NB4 (cell line): Measurements from ENCODE around the gene CCNDBP1.

Source experiments
- DNase-seq: peaks from one replicate; pipeline ENCODE4 v3.0.0; 2010; ENCODE audit warnings: low read depth
- H3K4me3 ChIP-seq: one replicate; pipeline ENCODE4 v1.5.1; 2011; ENCODE audit warnings: mild to moderate bottlenecking, low read depth, low read length, moderate library complexity
- MYC ChIP-seq: IDR thresholded peaks from 2 replicates; pipeline ENCODE4 v1.6.1; 2011; ENCODE audit warnings: low read depth, low read length
- POLR2A ChIP-seq: IDR thresholded peaks from 2 replicates; pipeline ENCODE4 v1.6.1; 2011; ENCODE audit warnings: mild to moderate bottlenecking; ENCODE audit not compliant: insufficient read length; ENCODE audit errors: extremely low read depth
- TF ChIP-seq, protein P1 (sequence below): IDR thresholded peaks from one replicate; pipeline ENCODE4 v1.5.1; 2012; ENCODE audit warnings: low read depth, low read length
- TF ChIP-seq, protein P2 (sequence below): IDR thresholded peaks from 2 replicates; pipeline ENCODE4 v1.6.1; 2011; ENCODE audit warnings: low read depth, low read length

CCNDBP1 gene, protein sequence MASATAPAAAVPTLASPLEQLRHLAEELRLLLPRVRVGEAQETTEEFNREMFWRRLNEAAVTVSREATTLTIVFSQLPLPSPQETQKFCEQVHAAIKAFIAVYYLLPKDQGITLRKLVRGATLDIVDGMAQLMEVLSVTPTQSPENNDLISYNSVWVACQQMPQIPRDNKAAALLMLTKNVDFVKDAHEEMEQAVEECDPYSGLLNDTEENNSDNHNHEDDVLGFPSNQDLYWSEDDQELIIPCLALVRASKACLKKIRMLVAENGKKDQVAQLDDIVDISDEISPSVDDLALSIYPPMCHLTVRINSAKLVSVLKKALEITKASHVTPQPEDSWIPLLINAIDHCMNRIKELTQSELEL

DNA sequence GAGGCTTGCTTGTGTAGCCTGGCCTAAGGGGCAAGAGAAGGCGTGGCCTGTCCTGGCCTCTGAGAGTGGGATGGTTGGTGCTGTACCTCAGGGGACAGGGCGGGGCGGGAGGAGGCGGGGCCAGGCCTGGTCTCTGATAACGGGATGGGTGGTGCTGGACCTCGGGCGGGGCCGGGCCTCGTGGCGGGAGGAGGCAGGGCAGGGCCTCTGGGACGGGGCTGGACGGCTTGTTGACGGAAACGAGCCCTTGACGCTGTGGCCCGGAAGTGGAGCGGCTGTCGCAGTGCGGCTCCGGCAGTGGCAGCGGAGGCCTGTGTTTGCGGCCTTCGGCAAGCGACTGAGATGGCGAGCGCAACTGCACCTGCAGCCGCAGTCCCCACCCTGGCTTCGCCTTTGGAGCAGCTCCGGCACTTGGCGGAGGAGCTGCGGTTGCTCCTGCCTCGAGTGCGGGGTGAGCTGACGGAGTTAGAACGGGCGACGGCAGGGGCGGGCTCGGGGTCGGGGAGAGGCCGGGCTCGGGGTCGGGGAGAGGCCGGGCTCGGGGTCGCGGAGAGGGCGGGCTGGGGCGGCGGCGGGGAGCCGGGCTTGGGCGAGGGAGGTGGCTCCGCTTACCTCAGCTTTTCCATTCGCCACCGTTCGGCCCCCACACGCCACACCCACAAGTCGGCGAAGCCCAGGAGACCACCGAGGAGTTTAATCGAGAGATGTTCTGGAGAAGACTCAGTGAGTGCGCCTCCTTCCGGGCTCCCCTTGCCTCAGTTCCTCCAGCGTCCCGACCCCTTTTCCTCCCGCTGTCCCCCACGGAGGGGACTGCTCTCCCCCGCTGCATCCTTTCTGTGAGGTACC is at the start of gene CCNDBP1:
Gene CCNDBP1, plus strand, starts transcription at position 247 of the 846 bp plus-strand sequence. Its CDS starts 96 bp downstream, at position 343.
- DNase-seq = peak; percentile 97
- H3K4me3 ChIP-seq = peak within 1 kb of the TSS; percentile 89
- TF ChIP-seq MYC (peak; percentile 94), POLR2A (peak; percentile 84)
- TF ChIP-seq, protein P1, sequence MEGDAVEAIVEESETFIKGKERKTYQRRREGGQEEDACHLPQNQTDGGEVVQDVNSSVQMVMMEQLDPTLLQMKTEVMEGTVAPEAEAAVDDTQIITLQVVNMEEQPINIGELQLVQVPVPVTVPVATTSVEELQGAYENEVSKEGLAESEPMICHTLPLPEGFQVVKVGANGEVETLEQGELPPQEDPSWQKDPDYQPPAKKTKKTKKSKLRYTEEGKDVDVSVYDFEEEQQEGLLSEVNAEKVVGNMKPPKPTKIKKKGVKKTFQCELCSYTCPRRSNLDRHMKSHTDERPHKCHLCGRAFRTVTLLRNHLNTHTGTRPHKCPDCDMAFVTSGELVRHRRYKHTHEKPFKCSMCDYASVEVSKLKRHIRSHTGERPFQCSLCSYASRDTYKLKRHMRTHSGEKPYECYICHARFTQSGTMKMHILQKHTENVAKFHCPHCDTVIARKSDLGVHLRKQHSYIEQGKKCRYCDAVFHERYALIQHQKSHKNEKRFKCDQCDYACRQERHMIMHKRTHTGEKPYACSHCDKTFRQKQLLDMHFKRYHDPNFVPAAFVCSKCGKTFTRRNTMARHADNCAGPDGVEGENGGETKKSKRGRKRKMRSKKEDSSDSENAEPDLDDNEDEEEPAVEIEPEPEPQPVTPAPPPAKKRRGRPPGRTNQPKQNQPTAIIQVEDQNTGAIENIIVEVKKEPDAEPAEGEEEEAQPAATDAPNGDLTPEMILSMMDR = peak; percentile 25
- TF ChIP-seq, protein P2, sequence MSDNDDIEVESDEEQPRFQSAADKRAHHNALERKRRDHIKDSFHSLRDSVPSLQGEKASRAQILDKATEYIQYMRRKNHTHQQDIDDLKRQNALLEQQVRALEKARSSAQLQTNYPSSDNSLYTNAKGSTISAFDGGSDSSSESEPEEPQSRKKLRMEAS = peak; percentile 94

DNA sequence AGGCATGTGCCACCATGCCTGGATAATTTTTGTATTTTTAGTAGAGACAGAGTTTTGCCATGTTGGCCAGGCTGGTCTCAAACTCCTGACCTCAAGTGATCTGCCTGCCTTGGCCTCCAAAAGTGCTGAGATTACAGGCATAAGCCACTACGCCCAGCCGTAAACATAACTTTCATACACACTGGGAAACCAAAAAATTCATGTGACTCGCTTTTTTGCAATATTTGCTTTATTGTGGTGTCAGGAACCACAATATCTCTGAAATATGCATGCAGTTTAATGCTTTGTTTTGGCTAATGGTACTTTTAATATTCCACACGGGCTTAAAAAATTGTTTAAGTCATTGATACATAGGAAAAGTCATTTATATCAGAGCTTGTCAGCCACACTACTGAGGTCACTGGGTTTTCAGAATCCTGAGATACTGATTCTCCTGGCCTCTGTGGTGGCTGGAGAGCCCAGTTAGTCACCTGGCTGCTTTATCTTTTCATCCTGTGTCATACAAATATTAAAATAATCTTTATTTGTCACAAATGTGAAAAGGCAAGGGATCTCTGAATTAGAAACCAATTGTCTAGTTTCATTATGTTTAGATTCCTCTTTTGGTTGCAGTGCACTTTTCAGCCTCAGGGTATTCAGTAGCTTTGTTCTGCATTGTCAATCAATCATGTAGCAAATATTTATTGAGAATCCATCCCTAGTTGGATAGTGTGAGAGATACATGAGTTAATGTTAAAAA is 41.8 kb upstream of the CCNDBP1 start:
- DNase-seq = no peak
- no peak overlapping the region for H3K4me3 ChIP-seq
- no peak for TF ChIP-seq MYC
- TF ChIP-seq, protein P1 = no peak
- TF ChIP-seq, protein P2 = no peak

DNA sequence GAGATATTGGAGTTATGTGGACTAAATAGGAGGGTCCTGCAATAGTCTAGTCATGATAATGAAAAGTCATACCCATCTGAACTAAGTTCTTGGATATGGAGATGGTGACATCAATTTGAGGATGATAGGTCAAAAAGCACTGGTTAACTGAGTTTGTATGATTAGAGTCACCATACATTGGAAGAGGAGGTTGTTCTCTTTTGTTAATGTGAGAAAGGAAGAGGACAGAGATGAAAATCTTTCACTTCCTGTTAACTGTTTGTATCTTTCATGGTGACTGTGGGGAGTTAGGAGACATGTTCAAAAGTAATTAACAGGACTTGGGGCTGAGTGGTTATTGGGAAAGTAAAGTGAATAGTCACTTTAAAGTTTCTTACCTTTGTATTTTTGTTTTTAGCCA is 40.7 kb upstream of the CCNDBP1 start:
- no peak overlapping the region for H3K4me3 ChIP-seq
- DNase-seq = no peak
- no peak for TF ChIP-seq MYC
- TF ChIP-seq, protein P1 = no peak
- TF ChIP-seq POLR2A = no peak
- TF ChIP-seq, protein P2 = no peak

DNA sequence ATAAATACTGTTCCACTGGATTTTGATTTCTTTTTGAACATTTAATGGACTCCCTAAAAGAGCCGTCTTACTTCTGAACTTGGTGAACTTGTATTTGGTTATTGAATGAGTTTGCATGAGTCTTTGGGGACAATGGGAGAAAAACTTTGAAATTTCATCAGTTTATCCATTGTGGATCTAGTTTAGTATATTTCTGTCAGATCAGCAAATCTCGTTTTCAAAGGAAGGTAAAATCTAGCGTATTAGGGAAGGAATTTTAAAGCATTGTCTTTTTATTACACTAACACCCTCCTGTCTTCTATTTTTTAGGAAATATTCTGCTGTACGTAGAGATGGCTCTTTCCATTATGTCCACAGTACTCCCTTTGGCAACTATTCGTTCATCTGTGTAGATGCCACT is 39.0 kb upstream of the CCNDBP1 start:
- TF ChIP-seq, protein P1 = no peak
- TF ChIP-seq, protein P2 = no peak
- no peak for TF ChIP-seq MYC
- TF ChIP-seq POLR2A = no peak
- no peak overlapping the region for H3K4me3 ChIP-seq
- DNase-seq = no peak

DNA sequence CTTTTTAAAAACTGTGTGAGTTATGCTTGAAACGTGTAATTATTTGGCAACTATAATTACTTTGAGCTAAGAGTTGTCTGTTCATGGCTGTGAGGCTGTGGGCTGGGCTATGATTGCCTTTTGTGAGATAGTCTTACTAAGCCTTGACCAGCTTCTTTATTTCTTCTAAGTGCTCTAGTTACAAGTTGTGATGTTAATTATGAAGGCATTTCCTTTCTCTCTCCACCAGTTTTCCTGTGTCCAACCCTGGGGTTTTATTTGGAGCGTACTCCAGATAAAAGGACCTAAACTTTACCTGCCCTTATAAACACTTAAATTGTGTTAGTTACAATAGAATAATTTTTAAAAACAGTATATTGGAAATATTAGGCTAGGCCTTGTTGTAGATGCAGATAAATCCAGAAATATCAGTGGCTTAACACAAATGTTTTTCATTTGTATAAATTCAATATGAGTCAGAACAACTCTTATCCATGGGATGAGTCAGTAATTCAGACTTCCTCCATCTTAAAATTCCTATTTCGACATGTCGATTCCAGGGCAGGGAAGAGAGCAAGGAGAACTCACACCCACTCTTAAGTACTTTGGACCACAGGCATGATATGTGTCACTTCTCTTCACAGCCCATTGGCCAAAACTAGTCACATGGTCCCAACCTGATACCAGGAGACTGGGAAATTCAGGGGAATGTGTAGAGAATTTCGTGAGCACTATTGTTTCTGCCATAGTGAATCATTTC is 34.8 kb upstream of the CCNDBP1 start:
- no peak overlapping the region for H3K4me3 ChIP-seq
- DNase-seq = no peak

More for the DNA sequence above, 34.8 kb upstream of the CCNDBP1 start:
- TF ChIP-seq POLR2A = no peak
- TF ChIP-seq, protein P1 = no peak
- TF ChIP-seq, protein P2 = no peak
- no peak for TF ChIP-seq MYC
